OCI-LY1 (cell line): ENCODE data around the gene GOLGA6C.

Experiments
- H2AFZ ChIP-seq: fragments of 200-600 bp; sonication (generic), shearing (Covaris generic); 2 replicates; pipeline ENCODE4 v1.6.0; 2014; ENCODE audit warnings: antibody characterized with exemption, mild to moderate bottlenecking, low read length
- H3F3A ChIP-seq: fragments of 200-600 bp; sonication (generic), shearing (Covaris generic); 2 replicates; pipeline ENCODE4 v1.6.0; 2014; ENCODE audit warnings: mild to moderate bottlenecking, antibody characterized with exemption, low read length, moderate library complexity; ENCODE audit not compliant: insufficient read depth
- H3K27ac ChIP-seq: fragments of 200-600 bp; sonication (generic); 2 replicates; pipeline ENCODE4 v1.5.1; 2014; ENCODE audit warnings: low read length, mixed run types, mild to moderate bottlenecking, low read depth; ENCODE audit not compliant: poor library complexity, severe bottlenecking
- H3K27me3 ChIP-seq: fragments of 200-600 bp; sonication (generic); 2 replicates; pipeline ENCODE4 v1.6.0; 2014; ENCODE audit warnings: antibody characterized with exemption, mild to moderate bottlenecking, low read length, moderate library complexity; ENCODE audit not compliant: insufficient read depth
- H3K36me3 ChIP-seq: fragments of 200-600 bp; sonication (generic); 2 replicates; pipeline ENCODE4 v1.6.1; 2014; ENCODE audit warnings: mild to moderate bottlenecking, antibody characterized with exemption, low read length, moderate library complexity, mixed read lengths; ENCODE audit not compliant: insufficient read depth
- H3K4me1 ChIP-seq: fragments of 200-600 bp; sonication (generic); 2 replicates; pipeline ENCODE4 v1.5.1; 2014; ENCODE audit warnings: mild to moderate bottlenecking, low read length, moderate library complexity; ENCODE audit not compliant: insufficient read depth, severe bottlenecking
- H3K4me2 ChIP-seq: fragments of 200-600 bp; sonication (generic), shearing (Covaris generic); 2 replicates; pipeline ENCODE4 v1.6.1; 2014; ENCODE audit warnings: low read length
- H3K4me3 ChIP-seq: fragments of 200-600 bp; sonication (generic); 2 replicates; pipeline ENCODE4 v1.5.1; 2014; ENCODE audit warnings: low read length, low read depth, mild to moderate bottlenecking, mixed read lengths; ENCODE audit not compliant: poor library complexity, severe bottlenecking
- H3K79me2 ChIP-seq: fragments of 200-600 bp; shearing (Covaris generic); 2 replicates; pipeline ENCODE4 v1.6.1; 2016; ENCODE audit warnings: mixed run types, low read length, mixed read lengths; ENCODE audit not compliant: insufficient read depth
- H3K9ac ChIP-seq: fragments of 200-600 bp; sonication (generic), shearing (Covaris generic); 2 replicates; pipeline ENCODE4 v1.6.1; 2014; ENCODE audit warnings: mild to moderate bottlenecking, low read length, mixed read lengths
- H3K9me2 ChIP-seq: fragments of 200-600 bp; sonication (generic), shearing (Covaris generic); 2 replicates; pipeline ENCODE4 v1.6.1; 2014; ENCODE audit warnings: low read depth, mild to moderate bottlenecking, low read length, mixed read lengths
- H3K9me3 ChIP-seq: fragments of 200-600 bp; shearing (Covaris generic); 2 replicates; pipeline ENCODE4 v1.6.1; 2014; ENCODE audit warnings: low read length, mixed read lengths
- H4K20me1 ChIP-seq: fragments of 200-600 bp; sonication (generic), shearing (Covaris generic); 2 replicates; pipeline ENCODE4 v1.6.0; 2016; ENCODE audit warnings: mild to moderate bottlenecking, low read length; ENCODE audit not compliant: insufficient read depth
- EZH2 ChIP-seq: fragments of 200-600 bp; sonication (generic), shearing (Covaris generic); IDR thresholded peaks from 2 replicates; pipeline ENCODE4 v1.8.0; 2017; ENCODE audit warnings: borderline replicate concordance, mixed run types, mild to moderate bottlenecking, antibody characterized with exemption, low read length, moderate library complexity, mixed read lengths
- TF ChIP-seq, protein P1 (sequence below): fragments of 200-600 bp; sonication (generic), shearing (Covaris generic); IDR thresholded peaks from 2 replicates; pipeline ENCODE4 v1.5.1; 2017; ENCODE audit warnings: mild to moderate bottlenecking, antibody characterized with exemption, low read length, moderate library complexity, mixed read lengths

The GOLGA6C gene

GRCh38 chr15:75213768-75214221 is 44.3 kb upstream of the GOLGA6C start:
- Histone ChIP-seq H2AFZ (no peak overlapping the region), H3K27ac (no peak overlapping the region), H3K4me3 (no peak overlapping the region), H4K20me1 (no peaks in the 10 kb centered on the region), H3K9me2 (no peaks in the 10 kb centered on the region), H3F3A (no peaks in the 10 kb centered on the region), H3K27me3 (no peaks in the 10 kb centered on the region), H3K9me3 (no peaks in the 10 kb centered on the region), H3K4me1 (no peaks in the 10 kb centered on the region), H3K79me2 (no peaks in the 10 kb centered on the region), H3K36me3 (peaks cover 45% of the 10 kb centered on the region), H3K4me2 (no peak overlapping the region), H3K9ac (no peak overlapping the region)
- TF ChIP-seq, protein P1, sequence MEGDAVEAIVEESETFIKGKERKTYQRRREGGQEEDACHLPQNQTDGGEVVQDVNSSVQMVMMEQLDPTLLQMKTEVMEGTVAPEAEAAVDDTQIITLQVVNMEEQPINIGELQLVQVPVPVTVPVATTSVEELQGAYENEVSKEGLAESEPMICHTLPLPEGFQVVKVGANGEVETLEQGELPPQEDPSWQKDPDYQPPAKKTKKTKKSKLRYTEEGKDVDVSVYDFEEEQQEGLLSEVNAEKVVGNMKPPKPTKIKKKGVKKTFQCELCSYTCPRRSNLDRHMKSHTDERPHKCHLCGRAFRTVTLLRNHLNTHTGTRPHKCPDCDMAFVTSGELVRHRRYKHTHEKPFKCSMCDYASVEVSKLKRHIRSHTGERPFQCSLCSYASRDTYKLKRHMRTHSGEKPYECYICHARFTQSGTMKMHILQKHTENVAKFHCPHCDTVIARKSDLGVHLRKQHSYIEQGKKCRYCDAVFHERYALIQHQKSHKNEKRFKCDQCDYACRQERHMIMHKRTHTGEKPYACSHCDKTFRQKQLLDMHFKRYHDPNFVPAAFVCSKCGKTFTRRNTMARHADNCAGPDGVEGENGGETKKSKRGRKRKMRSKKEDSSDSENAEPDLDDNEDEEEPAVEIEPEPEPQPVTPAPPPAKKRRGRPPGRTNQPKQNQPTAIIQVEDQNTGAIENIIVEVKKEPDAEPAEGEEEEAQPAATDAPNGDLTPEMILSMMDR: no peak
- TF ChIP-seq EZH2: no peak

- Histone ChIP-seq H3K4me1 (peaks cover 4% of the 10 kb centered on the region), H3K4me3 (no peak overlapping the region), H3K4me2 (no peak overlapping the region), H3F3A (no peaks in the 10 kb centered on the region), H4K20me1 (no peaks in the 10 kb centered on the region), H3K36me3 (peaks cover 38% of the 10 kb centered on the region), H3K9ac (no peak overlapping the region), H2AFZ (no peak overlapping the region), H3K9me3 (no peaks in the 10 kb centered on the region), H3K27me3 (no peaks in the 10 kb centered on the region), H3K79me2 (no peaks in the 10 kb centered on the region), H3K27ac (no peak overlapping the region), H3K9me2 (no peaks in the 10 kb centered on the region)
- TF ChIP-seq, protein P1: no peak
- no peak for TF ChIP-seq EZH2
These were observed 43.6 kb upstream of the GOLGA6C start for GRCh38 chr15:75214293-75215096.

- Histone ChIP-seq H3K4me2 (no peak overlapping the region), H3K27ac (no peak overlapping the region), H3K27me3 (no peaks in the 10 kb centered on the region), H3K9me3 (no peaks in the 10 kb centered on the region), H3F3A (no peaks in the 10 kb centered on the region), H3K4me3 (no peak overlapping the region), H4K20me1 (no peaks in the 10 kb centered on the region), H3K79me2 (no peaks in the 10 kb centered on the region), H3K36me3 (peaks cover 29% of the 10 kb centered on the region), H3K9ac (no peak overlapping the region), H3K9me2 (no peaks in the 10 kb centered on the region), H3K4me1 (peaks cover 6% of the 10 kb centered on the region), H2AFZ (no peak overlapping the region)
- no peak for TF ChIP-seq EZH2
- TF ChIP-seq, protein P1: no peak
These were observed 42.8 kb upstream of the GOLGA6C start for GRCh38 chr15:75215107-75216004.
